Naive thymus-derived CD4-positive, alpha-beta T cell (primary cell): ENCODE measurements around the gene PCSK9. TPM values are rescaled to one million over a fixed set of nuclear protein-coding genes. Genes with fewer than 3 reads are reported as not detected.

Experiments
- ATAC-seq: fragments of 150-1000 bp; cut with Tn5 transposase; 2 replicates; pipeline ENCODE4 v1.10.0; 2021; ENCODE audit warnings: mild to moderate bottlenecking, moderate library complexity
- CTCF ChIA-PET: fragments of 350-600 bp; sonication (Branson Sonifier 250); formaldehyde crosslinking; loops from one replicate; lab custom pipeline; 2021; ENCODE audit warnings: antibody characterized with exemption; lab: Charles Lee
- POLR2A ChIA-PET: fragments of 350-600 bp; sonication (Branson Sonifier 250); formaldehyde crosslinking; loops from one replicate; lab custom pipeline; 2021; ENCODE audit warnings: antibody characterized with exemption, inconsistent platforms; lab: Charles Lee
- DNase-seq, 9 donors: peaks; one replicate each; pipeline versions ENCODE4 v3.0.0 to v3.0.0-alpha.2; 2020 to 2022; ENCODE audit warnings: mixed read lengths in 1 of 9
- H3K27ac ChIP-seq: one replicate; pipeline ENCODE4 v1.7.0; 2013; ENCODE audit warnings: mild to moderate bottlenecking, low read depth, low read length, moderate library complexity
- H3K27me3 ChIP-seq, 2 donors: one replicate each; pipeline ENCODE4 v1.7.0; 2013; ENCODE audit warnings: low read length in 2 of 2, mild to moderate bottlenecking in 2 of 2, moderate library complexity in 2 of 2; ENCODE audit not compliant: control insufficient read depth in 2 of 2, insufficient read depth in 2 of 2
- H3K36me3 ChIP-seq, 3 experiments: 1 replicate in 2 of 3; 2 replicates in 1 of 3; pipeline ENCODE4 v1.7.0; 2013; ENCODE audit warnings: low read length in 3 of 3, mild to moderate bottlenecking in 3 of 3, moderate library complexity in 1 of 3; ENCODE audit not compliant: insufficient read depth in 3 of 3, control insufficient read depth in 2 of 3
- H3K4me1 ChIP-seq, 2 donors: one replicate each; pipeline ENCODE4 v1.7.0; 2013; ENCODE audit warnings: low read length in 2 of 2, mild to moderate bottlenecking in 2 of 2, moderate library complexity in 1 of 2; ENCODE audit not compliant: control insufficient read depth in 2 of 2, insufficient read depth in 2 of 2
- H3K4me3 ChIP-seq: 2 replicates; pipeline ENCODE4 v1.7.0; 2013; ENCODE audit warnings: mild to moderate bottlenecking, low read length
- H3K9me3 ChIP-seq, 3 experiments: 1 replicate in 2 of 3; 2 replicates in 1 of 3; pipeline ENCODE4 v1.7.0; 2013; ENCODE audit warnings: low read length in 3 of 3; ENCODE audit not compliant: control insufficient read depth in 2 of 3
- H3K27ac Mint-ChIP-seq, 9 donors: one replicate each; pipeline ENCODE4 v1.8.0; 2020 to 2022; ENCODE audit warnings: mixed read lengths in 9 of 9, mild to moderate bottlenecking in 8 of 9, moderate library complexity in 5 of 9, inconsistent platforms in 2 of 9
- H3K27me3 Mint-ChIP-seq, 5 donors: one replicate each; pipeline ENCODE4 v1.8.0; 2021 to 2022; ENCODE audit warnings: mixed read lengths in 5 of 5, mild to moderate bottlenecking in 1 of 5
- H3K36me3 Mint-ChIP-seq, 5 donors: one replicate each; pipeline ENCODE4 v1.8.0; 2020 to 2022; ENCODE audit warnings: mixed read lengths in 5 of 5, mild to moderate bottlenecking in 3 of 5, inconsistent platforms in 1 of 5
- H3K4me1 Mint-ChIP-seq, 7 donors: one replicate each; pipeline ENCODE4 v1.8.0; 2020 to 2022; ENCODE audit warnings: mixed read lengths in 7 of 7, mild to moderate bottlenecking in 3 of 7, inconsistent platforms in 1 of 7
- H3K4me3 Mint-ChIP-seq, 10 donors: one replicate each; pipeline ENCODE4 v1.8.0; 2020 to 2022; ENCODE audit warnings: mild to moderate bottlenecking in 10 of 10, mixed read lengths in 10 of 10, moderate library complexity in 6 of 10, inconsistent platforms in 2 of 10
- H3K9me3 Mint-ChIP-seq, 11 donors: one replicate each; pipeline ENCODE4 v1.8.0; 2020 to 2022; ENCODE audit warnings: mixed read lengths in 11 of 11, mild to moderate bottlenecking in 4 of 11, inconsistent platforms in 1 of 11, moderate library complexity in 1 of 11
- intact Hi-C, 2 donors: fragments of 100-400 bp; cut with micrococcal nuclease; formaldehyde crosslinking; loops; one replicate each; pipeline ENCODE4 v1.15.1; 2023
- polyA plus RNA-seq, 2 donors: library from polyadenylated mRNA; unstranded; fragments of 300-500 nt; fragmentation: Illumina TruSeq; gene quantifications; one replicate each; pipeline ENCODE4 v1.2.3, GENCODE V29; 2021
- total RNA-seq, 6 experiments: library from RNA in 5 of 6; stranded (reverse) in 5 of 6; gene quantifications; 1 replicate in 5 of 6; 2 replicates in 1 of 6; pipeline ENCODE4 v1.2.3 and lab custom pipeline; 2021 to 2026

The PCSK9 gene
- total and polyA plus RNA-seq, 7 experiments from 2014 or later, result not detected

- DNase-seq, result no peak
- H3K27ac Mint-ChIP-seq, result no peak overlapping the region
- no peak for ATAC-seq
- ChIA-PET CTCF (no interaction called here), POLR2A (no interaction called here)
- no peak overlapping the region for H3K4me3 ChIP-seq
- peaks cover 0 to 5% (median 0%) of the 10 kb centered on the region in 7 donors for H3K4me1 Mint-ChIP-seq
- no peaks in the 10 kb centered on the region for H3K9me3 ChIP-seq
- no peaks in the 10 kb centered on the region for H3K36me3 Mint-ChIP-seq
- no peaks in the 10 kb centered on the region for H3K27me3 Mint-ChIP-seq
- no peaks in the 10 kb centered on the region for H3K27me3 ChIP-seq
- no peak overlapping the region for H3K4me3 Mint-ChIP-seq
- intact Hi-C loops, result no loop called here
- no peaks in the 10 kb centered on the region for H3K9me3 Mint-ChIP-seq
- no peak overlapping the region for H3K27ac ChIP-seq
- no peaks in the 10 kb centered on the region for H3K36me3 ChIP-seq
- no peaks in the 10 kb centered on the region for H3K4me1 ChIP-seq
Observed at GRCh38 chr1:55057270-55057955, 18.1 kb downstream of the PCSK9 start.

GRCh38 chr1:55057956-55058298 lies 18.6 kb downstream of the PCSK9 start:
- Mint-ChIP-seq H3K36me3 (no peaks in the 10 kb centered on the region), H3K4me1 (peaks cover 0 to 5% (median 0%) of the 10 kb centered on the region in 7 donors), H3K4me3 (no peak overlapping the region), H3K27me3 (no peaks in the 10 kb centered on the region), H3K9me3 (no peaks in the 10 kb centered on the region), H3K27ac (no peak overlapping the region)
- no peak overlapping the region for H3K4me3 ChIP-seq
- ChIA-PET POLR2A (no interaction called here), CTCF (no interaction called here)
- H3K4me1 ChIP-seq, result no peaks in the 10 kb centered on the region
- no peaks in the 10 kb centered on the region for H3K9me3 ChIP-seq
- H3K27ac ChIP-seq, result no peak overlapping the region
- H3K27me3 ChIP-seq, result no peaks in the 10 kb centered on the region
- ATAC-seq (no peak), DNase-seq (no peak)
- no peaks in the 10 kb centered on the region for H3K36me3 ChIP-seq
- intact Hi-C loops, result no loop called here

- no peaks in the 10 kb centered on the region for H3K36me3 Mint-ChIP-seq
- H3K4me1 Mint-ChIP-seq, result peaks cover 0 to 5% (median 0%) of the 10 kb centered on the region in 7 donors
- no peak overlapping the region for H3K4me3 Mint-ChIP-seq
- no peak for DNase-seq
- no peak overlapping the region for H3K27ac Mint-ChIP-seq
- no peaks in the 10 kb centered on the region for H3K9me3 ChIP-seq
- no peaks in the 10 kb centered on the region for H3K4me1 ChIP-seq
- no peaks in the 10 kb centered on the region for H3K36me3 ChIP-seq
- H3K27me3 Mint-ChIP-seq, result no peaks in the 10 kb centered on the region
- no peak for ATAC-seq
- no peaks in the 10 kb centered on the region for H3K9me3 Mint-ChIP-seq
- intact Hi-C loops, result no loop called here
- POLR2A ChIA-PET, result no interaction called here
- no peak overlapping the region for H3K4me3 ChIP-seq
- no peaks in the 10 kb centered on the region for H3K27me3 ChIP-seq
- CTCF ChIA-PET, result interaction anchor here (2.2 kb wide), 1 partner anchor 12 kb away, joined by 6 read pairs; no protein-coding TSS in a partner anchor
- H3K27ac ChIP-seq, result no peak overlapping the region
Observed at GRCh38 chr1:55059302-55060132, 20.2 kb downstream of the PCSK9 start.

GRCh38 chr1:55060133-55060999 lies 21.0 kb downstream of the PCSK9 start:
- Mint-ChIP-seq H3K4me1 (peaks cover 0 to 5% (median 0%) of the 10 kb centered on the region in 7 donors), H3K27ac (no peak overlapping the region), H3K27me3 (no peaks in the 10 kb centered on the region), H3K36me3 (no peaks in the 10 kb centered on the region), H3K4me3 (no peak overlapping the region), H3K9me3 (no peaks in the 10 kb centered on the region)
- ChIA-PET CTCF (interaction anchor here (2.2 kb wide), 1 partner anchor 11 kb away, joined by 6 read pairs; no protein-coding TSS in a partner anchor), POLR2A (no interaction called here)
- Histone ChIP-seq H3K27ac (no peak overlapping the region), H3K4me1 (no peaks in the 10 kb centered on the region), H3K4me3 (no peak overlapping the region), H3K9me3 (no peaks in the 10 kb centered on the region), H3K27me3 (no peaks in the 10 kb centered on the region), H3K36me3 (no peaks in the 10 kb centered on the region)
- no peak for ATAC-seq
- no peak for DNase-seq
- intact Hi-C loops, result no loop called here

- Histone ChIP-seq H3K4me1 (no peaks in the 10 kb centered on the region), H3K9me3 (no peaks in the 10 kb centered on the region), H3K27me3 (no peaks in the 10 kb centered on the region), H3K27ac (no peak overlapping the region), H3K4me3 (no peak overlapping the region), H3K36me3 (no peaks in the 10 kb centered on the region)
- intact Hi-C loops, result no loop called here
- Mint-ChIP-seq H3K9me3 (no peaks in the 10 kb centered on the region), H3K36me3 (peaks cover 0 to 5% (median 0%) of the 10 kb centered on the region in 5 donors), H3K4me1 (peaks cover 0 to 5% (median 0%) of the 10 kb centered on the region in 7 donors), H3K4me3 (no peak overlapping the region), H3K27ac (no peak overlapping the region), H3K27me3 (no peaks in the 10 kb centered on the region)
- no peak for DNase-seq
- ATAC-seq, result no peak
- POLR2A ChIA-PET, result no interaction called here
- CTCF ChIA-PET, result interaction anchor here (2.2 kb wide), 1 partner anchor 10 kb away, joined by 6 read pairs; no protein-coding TSS in a partner anchor
Observed at GRCh38 chr1:55061000-55061705, 21.8 kb downstream of the PCSK9 start.

GRCh38 chr1:55061706-55062321 lies 22.5 kb downstream of the PCSK9 start:
- Mint-ChIP-seq H3K4me3 (no peak overlapping the region), H3K4me1 (peaks cover 0 to 5% (median 0%) of the 10 kb centered on the region in 7 donors), H3K9me3 (no peaks in the 10 kb centered on the region), H3K27ac (peak overlapping the region in 1 of 9 donors; percentile 19), H3K36me3 (peaks cover 0 to 11% (median 2%) of the 10 kb centered on the region in 5 donors), H3K27me3 (no peaks in the 10 kb centered on the region)
- Histone ChIP-seq H3K36me3 (peaks cover 0 to 5% (median 0%) of the 10 kb centered on the region in 3 experiments), H3K27ac (no peak overlapping the region), H3K27me3 (no peaks in the 10 kb centered on the region), H3K9me3 (no peaks in the 10 kb centered on the region), H3K4me3 (no peak overlapping the region), H3K4me1 (no peaks in the 10 kb centered on the region)
- DNase-seq, result no peak
- ChIA-PET CTCF (no interaction called here), POLR2A (no interaction called here)
- no peak for ATAC-seq
- intact Hi-C loops, result no loop called here
